Kidney epithelial cell (primary cell): Measurements from ENCODE around the gene STARD3. TPM values are rescaled to one million over a fixed set of nuclear protein-coding genes. Genes with fewer than 3 reads are reported as not detected.
"Not testable (repeated sequence)": the region's sequence is repeated elsewhere in the genome, so short reads cannot be mapped to it uniquely, and the experiment has no call there.

Experiments used
- DNase-seq: peaks from one replicate; pipeline ENCODE4 v3.0.0-alpha.2; 2010; ENCODE audit warnings: low read depth
- H3K27me3 ChIP-seq: 2 replicates; pipeline ENCODE4 v1.6.0; 2011; ENCODE audit warnings: low read length; ENCODE audit not compliant: control insufficient read depth, insufficient read depth
- H3K36me3 ChIP-seq: 2 replicates; pipeline ENCODE4 v1.5.1; 2011; ENCODE audit warnings: low read length; ENCODE audit not compliant: control insufficient read depth, insufficient read depth
- H3K4me3 ChIP-seq: 2 replicates; pipeline ENCODE4 v1.5.1; 2011; ENCODE audit warnings: low read depth, mild to moderate bottlenecking, control low read depth, low read length
- total RNA-seq: library from RNA; depleted of rRNA; stranded (reverse); fragments of >200 nt; gene quantifications from 2 replicates; pipeline ENCODE4 v1.2.3, GENCODE V29; 2015
- TF ChIP-seq, protein P1 (sequence below): IDR thresholded peaks from 2 replicates; pipeline ENCODE4 v1.5.1; 2011; ENCODE audit warnings: mild to moderate bottlenecking, moderate library complexity, low read length, control low read depth, inconsistent platforms; ENCODE audit not compliant: insufficient read depth, poor library complexity, severe bottlenecking

Gene STARD3
- total RNA-seq, 1 donor from 2014 or later: 52.6 TPM

DNA sequence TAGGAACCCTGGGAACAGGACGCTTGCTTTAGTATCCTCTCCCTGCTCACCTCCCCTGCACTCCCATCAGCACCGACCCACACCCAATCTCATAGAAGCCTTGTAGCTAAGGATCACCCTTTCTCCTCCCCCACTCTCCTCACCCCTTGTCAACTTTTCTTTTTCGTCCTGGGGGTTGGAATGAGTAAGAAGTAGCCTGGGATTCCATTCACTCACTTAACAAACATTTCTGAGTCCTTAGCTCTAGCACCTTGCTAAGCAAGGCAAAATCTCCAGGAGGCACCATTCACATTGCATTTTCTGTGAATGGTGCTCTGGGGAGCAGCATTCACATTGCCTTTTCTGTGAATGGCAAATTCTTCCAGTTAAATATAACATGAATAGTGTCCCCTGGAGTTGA lies 52.0 kb downstream of the STARD3 start:
- TF ChIP-seq, protein P1, sequence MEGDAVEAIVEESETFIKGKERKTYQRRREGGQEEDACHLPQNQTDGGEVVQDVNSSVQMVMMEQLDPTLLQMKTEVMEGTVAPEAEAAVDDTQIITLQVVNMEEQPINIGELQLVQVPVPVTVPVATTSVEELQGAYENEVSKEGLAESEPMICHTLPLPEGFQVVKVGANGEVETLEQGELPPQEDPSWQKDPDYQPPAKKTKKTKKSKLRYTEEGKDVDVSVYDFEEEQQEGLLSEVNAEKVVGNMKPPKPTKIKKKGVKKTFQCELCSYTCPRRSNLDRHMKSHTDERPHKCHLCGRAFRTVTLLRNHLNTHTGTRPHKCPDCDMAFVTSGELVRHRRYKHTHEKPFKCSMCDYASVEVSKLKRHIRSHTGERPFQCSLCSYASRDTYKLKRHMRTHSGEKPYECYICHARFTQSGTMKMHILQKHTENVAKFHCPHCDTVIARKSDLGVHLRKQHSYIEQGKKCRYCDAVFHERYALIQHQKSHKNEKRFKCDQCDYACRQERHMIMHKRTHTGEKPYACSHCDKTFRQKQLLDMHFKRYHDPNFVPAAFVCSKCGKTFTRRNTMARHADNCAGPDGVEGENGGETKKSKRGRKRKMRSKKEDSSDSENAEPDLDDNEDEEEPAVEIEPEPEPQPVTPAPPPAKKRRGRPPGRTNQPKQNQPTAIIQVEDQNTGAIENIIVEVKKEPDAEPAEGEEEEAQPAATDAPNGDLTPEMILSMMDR: no peak
- DNase-seq: no peak
- no peaks in the 10 kb centered on the region for H3K27me3 ChIP-seq
- H3K36me3 ChIP-seq: no peaks in the 10 kb centered on the region
- H3K4me3 ChIP-seq: peak overlapping the region; percentile 82

DNA sequence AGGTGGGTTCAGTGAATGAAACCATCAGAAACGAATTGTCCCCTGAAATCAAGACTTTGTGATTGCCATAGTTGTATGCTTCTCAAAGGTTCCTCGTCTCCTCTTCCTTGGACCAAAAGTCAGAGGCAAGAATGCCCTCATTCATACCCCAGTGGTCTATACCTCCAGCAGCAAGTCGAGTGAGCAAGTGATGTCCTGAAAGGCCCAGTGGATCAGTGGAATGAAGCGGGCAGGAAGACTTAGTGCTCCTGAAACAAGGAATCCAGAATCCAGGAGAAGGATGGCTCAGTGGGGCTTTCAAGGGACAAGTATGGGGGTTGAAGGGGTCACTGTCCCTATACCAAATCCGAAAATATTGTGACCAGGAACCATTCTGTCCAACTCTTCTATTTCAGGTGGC lies 57.6 kb downstream of the STARD3 start:
- DNase-seq: no peak
- TF ChIP-seq, protein P1: no peak
- H3K27me3 ChIP-seq: no peaks in the 10 kb centered on the region
- no peaks in the 10 kb centered on the region for H3K36me3 ChIP-seq
- H3K4me3 ChIP-seq: no peak overlapping the region

DNA sequence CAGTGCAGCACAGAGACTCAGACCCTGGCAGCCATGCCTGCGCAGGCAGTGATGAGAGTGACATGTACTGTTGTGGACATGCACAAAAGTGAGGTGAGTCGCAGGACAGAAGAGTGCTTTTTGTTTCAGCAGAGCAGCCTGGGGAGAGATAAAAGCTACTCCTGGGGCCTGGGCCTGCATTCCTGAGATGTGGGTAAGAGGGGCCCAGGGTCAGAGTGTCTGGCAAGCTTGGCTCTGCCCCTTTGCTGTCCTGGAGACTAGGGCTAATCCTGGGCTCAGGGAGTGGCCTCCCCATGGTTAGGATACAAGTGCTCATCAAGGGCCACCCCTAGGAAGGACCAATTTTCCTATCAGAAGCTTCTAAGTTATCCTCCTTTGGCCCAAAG lies 58.1 kb downstream of the STARD3 start:
- H3K36me3 ChIP-seq: no peaks in the 10 kb centered on the region
- TF ChIP-seq, protein P1: no peak
- DNase-seq: no peak
- H3K27me3 ChIP-seq: no peaks in the 10 kb centered on the region
- H3K4me3 ChIP-seq: no peak overlapping the region

DNA sequence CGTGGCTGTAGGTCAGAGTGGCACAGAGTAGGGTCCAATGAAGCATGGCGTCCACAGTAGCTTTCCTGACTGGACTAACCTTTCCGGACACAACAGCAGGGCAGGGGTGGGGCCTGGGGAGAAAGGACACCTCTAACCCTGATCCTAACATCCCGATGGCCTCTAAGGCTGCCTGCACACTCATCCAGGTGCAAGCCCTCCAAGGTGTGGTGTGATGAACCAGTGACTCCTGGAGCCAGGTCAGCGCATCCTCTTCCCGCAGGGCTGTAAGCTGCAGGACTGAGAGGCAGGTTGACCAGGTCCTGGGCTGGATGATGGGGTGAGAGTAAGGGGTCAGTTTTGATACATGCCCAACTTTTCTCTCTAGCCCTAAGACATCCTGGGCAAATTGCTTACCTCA lies 59.8 kb downstream of the STARD3 start:
- no peaks in the 10 kb centered on the region for H3K27me3 ChIP-seq
- H3K36me3 ChIP-seq: no peaks in the 10 kb centered on the region
- no peak for DNase-seq
- no peak overlapping the region for H3K4me3 ChIP-seq
- TF ChIP-seq, protein P1: no peak

DNA sequence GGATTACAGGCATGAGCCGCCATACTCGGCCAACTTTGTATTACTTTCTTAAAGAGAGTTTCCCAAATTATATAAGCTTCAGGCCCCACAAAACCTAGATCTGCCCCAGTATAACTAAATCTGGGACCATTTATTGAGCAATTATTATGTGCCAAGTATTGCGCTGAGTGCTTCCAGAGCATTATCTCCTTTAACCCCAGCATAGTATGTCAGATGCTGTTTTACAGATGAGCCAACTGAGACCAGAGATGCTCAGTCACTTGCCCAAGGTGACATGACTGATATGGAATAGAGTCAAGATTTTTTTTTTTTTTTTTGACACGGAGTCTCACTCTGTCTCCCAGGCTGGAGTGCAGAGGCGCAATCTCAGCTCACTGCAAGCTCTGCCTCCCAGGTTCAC lies 61.0 kb downstream of the STARD3 start:
- DNase-seq: no peak
- TF ChIP-seq, protein P1: no peak
- no peaks in the 10 kb centered on the region for H3K36me3 ChIP-seq

DNA sequence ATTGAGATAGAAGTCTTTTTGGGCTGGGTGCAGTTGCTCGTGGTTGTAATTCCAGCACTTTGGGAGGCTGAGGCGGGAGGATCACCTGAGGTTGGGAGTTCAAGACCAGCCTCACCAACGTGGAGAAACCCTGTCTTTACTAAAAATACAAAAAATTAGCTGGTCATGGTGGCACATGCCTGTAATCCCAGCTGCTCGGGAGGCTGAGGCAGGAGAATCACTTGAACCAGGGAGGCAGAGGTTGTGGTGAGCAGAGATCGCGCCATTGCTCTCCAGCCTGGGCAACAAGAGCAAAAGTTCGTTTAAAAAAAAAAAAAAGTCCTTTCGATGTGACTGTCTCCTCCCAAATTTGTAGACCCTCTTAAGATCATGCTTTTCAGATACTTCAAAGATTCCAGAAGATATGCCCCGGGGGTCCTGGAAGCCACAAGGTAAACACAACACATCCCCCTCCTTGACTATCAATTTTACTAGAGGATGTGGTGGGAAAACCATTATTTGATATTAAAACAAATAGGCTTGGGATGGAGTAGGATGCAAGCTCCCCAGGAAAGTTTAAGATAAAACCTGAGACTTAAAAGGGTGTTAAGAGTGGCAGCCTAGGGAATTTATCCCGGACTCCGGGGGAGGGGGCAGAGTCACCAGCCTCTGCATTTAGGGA lies 62.3 kb downstream of the STARD3 start:
- peak overlapping the region; percentile 73 for H3K4me3 ChIP-seq
- H3K36me3 ChIP-seq, DNase-seq, H3K27me3 ChIP-seq: not testable (repeated sequence)

More for the DNA sequence above, 61.0 kb downstream of the STARD3 start:
- no peaks in the 10 kb centered on the region for H3K27me3 ChIP-seq
- no peak overlapping the region for H3K4me3 ChIP-seq
